Measurements from ENCODE around the gene CDHR3.

CDHR3 gene

GRCh38 chr7:106054156-106054910 is 91.3 kb downstream of the CDHR3 start:
- DNase-seq, result no peak

- no peak for DNase-seq
Observed at GRCh38 chr7:106054971-106055532, 92.0 kb downstream of the CDHR3 start.

- DNase-seq, result peak; percentile 68
Observed at GRCh38 chr7:106056513-106057203, 93.6 kb downstream of the CDHR3 start.

- no peak for DNase-seq
Observed at GRCh38 chr7:106057204-106057961, 94.3 kb downstream of the CDHR3 start.

GRCh38 chr7:106057962-106058927 is 95.2 kb downstream of the CDHR3 start:
- peak; percentile 53 for DNase-seq

- no peak for DNase-seq
Observed at GRCh38 chr7:106058928-106059324, 95.9 kb downstream of the CDHR3 start.

- no peak for DNase-seq
Observed at GRCh38 chr7:106059556-106059955, 96.5 kb downstream of the CDHR3 start.

- no peak for DNase-seq
Observed at GRCh38 chr7:106060394-106060920, 97.4 kb downstream of the CDHR3 start.

- DNase-seq, result no peak
Observed at GRCh38 chr7:106061301-106061979, 98.4 kb downstream of the CDHR3 start.

- DNase-seq, result no peak
Observed at GRCh38 chr7:106062006-106062405, 98.9 kb downstream of the CDHR3 start.

GRCh38 chr7:106062521-106062931 is 99.5 kb downstream of the CDHR3 start:
- DNase-seq, result no peak

- no peak for DNase-seq
Observed at GRCh38 chr7:106063024-106063423, 100.0 kb downstream of the CDHR3 start.

GRCh38 chr7:106063692-106064091 is 100.6 kb downstream of the CDHR3 start:
- DNase-seq, result no peak

- DNase-seq, result no peak
Observed at GRCh38 chr7:106064316-106064715, 101.3 kb downstream of the CDHR3 start.

GRCh38 chr7:106064771-106065574 is 101.9 kb downstream of the CDHR3 start:
- peak; percentile 65 for DNase-seq

- DNase-seq, result no peak
Observed at GRCh38 chr7:106065575-106066500, 102.8 kb downstream of the CDHR3 start.

GRCh38 chr7:106067678-106068077 is 104.6 kb downstream of the CDHR3 start:
- DNase-seq, result no peak

- no peak for DNase-seq
Observed at GRCh38 chr7:106068538-106068961, 105.5 kb downstream of the CDHR3 start.

GRCh38 chr7:106068986-106069385 is 105.9 kb downstream of the CDHR3 start:
- no peak for DNase-seq
